NCI-H1048 (cell line): ENCODE results near the gene ST8SIA2.

Experiments
- DNase-seq: peaks from one replicate; lab custom pipeline; 2025; lab: John Stamatoyannopoulos, UW

The ST8SIA2 gene

DNA sequence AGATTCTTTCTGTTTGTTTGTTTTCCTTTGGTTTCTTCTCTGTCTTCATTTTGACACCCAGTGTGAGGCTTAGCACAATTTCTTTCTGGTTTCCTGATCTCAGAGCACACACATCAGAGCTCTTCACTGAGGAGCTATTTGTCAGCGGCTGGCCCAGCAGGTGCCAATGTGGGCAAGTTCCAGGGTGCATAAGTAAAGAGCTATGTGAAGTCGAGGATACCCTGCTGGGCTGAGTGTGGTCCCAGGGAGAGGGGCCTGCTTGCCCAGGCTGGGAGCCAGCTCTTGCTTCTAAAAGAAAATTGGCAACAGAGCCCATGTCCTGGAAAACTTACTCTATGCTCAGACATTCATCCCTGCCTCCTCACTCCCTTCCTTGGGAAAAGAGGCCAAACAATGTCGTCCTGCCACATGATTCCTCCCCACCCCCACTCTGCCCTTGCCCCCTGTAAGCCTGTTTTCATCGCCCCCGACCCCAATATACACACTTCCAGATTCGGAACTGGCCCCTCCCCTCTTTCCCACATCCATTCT, 101.2 kb downstream of the ST8SIA2 start:
- no peak for DNase-seq

DNA sequence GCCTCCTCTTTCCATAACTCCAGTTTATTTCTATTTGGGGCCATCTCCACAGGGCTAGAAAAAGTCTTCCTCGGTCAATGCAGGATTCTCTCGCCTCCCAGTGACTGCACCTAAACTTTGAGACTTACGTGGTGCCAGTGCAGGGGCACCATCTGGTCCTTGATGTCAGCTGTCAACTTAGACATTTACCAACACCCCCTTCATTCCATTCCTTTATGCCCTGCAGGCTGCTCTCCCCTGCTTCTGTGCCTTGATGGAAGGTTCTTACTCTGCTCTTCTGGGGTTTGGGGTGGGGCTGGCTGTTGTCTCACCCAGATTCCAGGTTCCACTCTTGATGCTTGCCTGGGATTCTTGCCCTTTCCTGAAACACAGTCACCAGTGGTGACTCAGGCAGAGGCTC, 101.8 kb downstream of the ST8SIA2 start:
- DNase-seq: no peak

DNA sequence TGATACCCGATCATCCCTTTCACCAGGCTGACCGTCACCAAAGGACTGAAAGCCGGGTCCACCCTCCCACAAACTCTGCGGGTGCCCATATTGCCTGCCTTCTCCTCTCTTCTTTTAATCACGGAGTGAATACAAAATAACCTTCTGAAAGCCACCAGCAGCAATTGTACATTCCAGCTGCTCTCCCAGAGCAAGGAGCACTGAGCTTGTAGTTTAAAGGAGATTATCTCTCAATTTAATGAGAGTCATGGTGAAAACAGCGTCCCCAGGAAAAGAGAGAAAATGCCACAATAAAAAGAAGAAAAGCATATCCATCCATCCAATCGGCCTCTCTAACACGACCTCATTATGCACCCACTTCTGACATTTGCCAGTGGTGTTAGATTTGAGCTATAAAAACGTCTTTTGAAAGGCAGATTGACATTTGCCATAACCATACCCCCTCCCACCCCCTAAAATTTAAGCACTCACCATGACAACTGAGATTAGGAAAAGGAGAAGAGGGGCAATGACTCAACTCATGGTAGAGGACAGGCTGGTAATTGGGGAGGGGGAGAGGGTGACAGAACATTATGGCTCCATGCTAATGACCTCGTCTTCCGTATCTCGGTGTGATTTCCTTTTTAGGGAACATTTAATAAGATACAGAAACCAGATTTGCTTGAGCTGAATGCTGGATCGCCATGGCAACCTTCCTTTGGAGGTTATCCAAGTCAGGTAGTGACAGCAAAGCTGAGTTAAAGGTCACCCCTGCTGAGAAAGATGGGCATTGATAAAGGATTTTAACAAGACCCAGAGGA, 106.2 kb downstream of the ST8SIA2 start:
- no peak for DNase-seq

DNA sequence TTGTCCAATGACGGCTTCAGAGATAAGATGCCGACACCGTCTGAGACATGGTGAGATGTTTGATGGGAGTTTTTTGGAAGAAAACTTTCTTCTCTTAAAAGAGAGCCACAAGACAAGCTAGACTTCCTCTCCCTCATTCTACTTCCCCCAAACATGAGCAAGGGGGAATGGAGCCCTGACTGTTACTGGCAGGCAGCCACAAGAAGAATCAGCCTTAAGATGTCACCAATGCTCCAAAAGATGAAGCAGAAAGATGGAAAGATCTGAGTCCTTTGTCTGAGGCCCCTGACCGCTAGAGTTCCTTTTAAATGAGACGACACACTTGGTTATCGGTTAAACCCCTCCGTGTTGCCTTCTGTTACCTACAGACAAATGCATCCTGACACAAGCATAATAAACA, 108.7 kb downstream of the ST8SIA2 start:
- DNase-seq: no peak

DNA sequence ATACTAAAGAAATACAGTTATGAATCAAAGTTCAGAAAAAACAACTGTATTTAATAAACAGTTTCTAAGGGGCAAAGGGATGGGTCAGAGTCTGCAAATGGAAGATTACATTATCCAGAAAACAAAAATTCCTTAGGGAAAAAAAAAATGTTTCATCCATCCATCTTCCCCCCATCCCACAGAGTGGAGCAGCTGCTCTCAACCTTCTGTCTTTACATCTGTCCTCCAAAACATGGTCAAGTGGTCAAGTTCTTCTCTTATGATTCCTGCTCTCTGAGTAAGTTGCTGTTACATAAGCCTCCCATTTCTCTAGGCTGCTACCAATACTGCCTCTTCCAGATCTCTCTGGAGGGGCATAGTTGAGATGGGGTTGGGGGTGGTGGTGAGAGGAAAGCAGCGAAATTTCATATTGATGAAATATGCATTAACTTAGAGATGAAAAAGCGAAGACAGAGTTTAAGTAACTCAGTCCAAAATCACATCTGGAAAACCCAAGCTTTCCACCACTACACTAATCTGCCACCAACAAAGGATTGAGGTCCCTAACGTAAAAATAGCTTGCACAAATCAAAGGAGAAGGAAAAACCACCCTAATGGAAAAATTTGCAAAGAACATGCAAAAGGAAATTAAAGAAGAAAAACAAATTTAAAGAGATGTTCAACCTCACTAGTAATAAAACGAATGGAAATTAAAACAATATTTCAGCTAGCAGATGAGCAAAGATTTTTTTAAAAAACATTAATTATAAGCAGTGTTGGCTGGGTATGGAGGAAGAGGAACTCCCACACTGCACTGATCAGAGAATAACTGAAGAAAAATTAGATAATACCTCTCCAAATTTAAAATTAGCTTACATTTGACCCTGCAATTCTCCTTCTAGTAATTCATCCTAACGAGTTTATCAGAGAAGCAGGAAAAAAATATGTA, 109.5 kb downstream of the ST8SIA2 start:
- DNase-seq: no peak

DNA sequence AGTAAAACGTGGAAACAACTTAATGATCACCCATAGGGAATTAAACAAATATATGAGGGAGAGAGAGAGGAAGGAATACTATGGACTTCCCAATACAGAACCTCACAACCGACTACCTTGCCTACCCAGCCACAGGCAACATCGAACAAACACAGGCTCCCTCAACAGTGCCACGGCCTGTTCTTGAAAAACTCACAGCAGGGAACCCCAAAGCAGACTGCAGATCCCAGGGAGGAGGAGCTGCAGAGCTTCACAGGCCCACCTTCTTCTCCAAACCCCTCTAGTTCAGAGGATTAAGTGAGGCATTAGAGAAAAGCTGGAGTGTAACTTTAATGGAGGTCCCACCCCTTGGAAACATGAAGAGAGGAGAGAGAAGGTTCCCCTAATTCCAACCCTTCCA, 110.2 kb downstream of the ST8SIA2 start:
- no peak for DNase-seq

DNA sequence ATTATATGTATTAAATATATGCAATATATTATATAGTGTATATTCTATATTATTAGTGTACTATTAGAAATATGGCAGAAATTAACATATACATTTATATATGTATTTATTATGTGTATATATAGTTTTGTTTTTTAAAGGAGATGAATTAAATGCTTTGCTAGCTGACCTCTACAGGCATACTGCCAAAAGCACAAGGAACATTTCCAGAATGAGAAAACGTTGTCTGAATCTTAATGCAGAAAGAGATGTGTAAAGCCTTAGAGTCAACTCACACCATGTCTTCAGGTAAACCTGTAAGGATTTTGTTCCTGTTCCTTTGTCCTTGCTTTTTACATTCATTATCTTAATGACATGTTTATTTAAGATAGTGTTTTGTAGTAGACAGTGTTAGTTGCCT, 111.9 kb downstream of the ST8SIA2 start:
- DNase-seq: no peak

DNA sequence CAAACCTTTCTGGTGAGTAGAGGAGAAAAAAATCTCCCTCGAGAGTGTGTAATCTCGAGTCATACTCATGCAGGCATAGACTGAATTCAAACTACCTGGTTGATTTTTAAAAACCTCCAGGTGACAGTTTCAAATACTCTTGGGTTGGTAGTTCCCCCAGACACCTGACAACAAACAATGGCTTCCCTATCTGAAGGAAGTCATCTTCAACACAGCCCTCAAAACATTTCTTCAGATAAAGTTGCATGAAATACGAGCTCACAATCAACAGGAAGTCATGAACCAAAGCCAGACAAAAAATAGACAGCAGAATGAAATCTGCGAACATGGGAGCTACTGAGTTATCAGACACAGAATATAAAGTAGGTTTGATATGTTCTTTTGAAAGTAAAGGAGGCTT, 112.8 kb downstream of the ST8SIA2 start:
- DNase-seq: no peak

DNA sequence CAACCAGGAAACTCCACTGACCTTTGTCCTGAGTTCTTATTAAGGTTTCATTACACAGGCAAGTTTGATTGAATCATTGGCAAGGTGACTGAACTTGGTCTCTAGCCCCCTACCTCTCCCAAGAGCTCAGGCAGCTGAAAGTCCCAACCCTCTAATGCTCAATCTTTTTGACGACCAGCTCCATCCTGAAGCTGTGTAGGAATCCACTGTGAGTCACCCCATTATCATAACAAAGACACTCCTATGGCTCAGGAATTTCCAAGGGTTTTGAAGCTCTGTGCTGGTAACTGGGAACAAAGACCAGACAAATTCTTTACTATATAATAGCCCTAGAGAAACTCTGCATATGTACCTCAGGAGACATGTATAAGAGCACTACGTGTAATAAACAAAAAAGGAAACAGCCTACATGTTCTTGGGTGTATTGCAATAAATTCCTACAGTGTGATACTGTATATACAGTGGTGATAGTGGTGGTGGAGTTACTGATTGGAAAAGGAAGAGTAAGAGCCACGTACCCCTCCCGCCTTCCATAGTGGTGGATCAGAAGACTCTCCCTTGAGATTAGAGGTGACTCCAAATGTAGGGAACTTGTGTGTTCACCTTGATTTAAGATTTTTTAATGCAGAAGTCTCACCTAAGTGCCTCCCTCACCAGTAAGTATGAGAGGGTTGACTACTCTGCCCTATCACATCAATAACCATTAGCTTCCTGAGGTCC, 116.6 kb downstream of the ST8SIA2 start:
- no peak for DNase-seq
